NB4 (cell line): ENCODE results near the gene ADAP1.

Source experiments
- DNase-seq: peaks from one replicate; pipeline ENCODE4 v3.0.0; 2010; ENCODE audit warnings: low read depth
- H3K4me3 ChIP-seq: one replicate; pipeline ENCODE4 v1.5.1; 2011; ENCODE audit warnings: mild to moderate bottlenecking, low read depth, low read length, moderate library complexity
- MYC ChIP-seq: IDR thresholded peaks from 2 replicates; pipeline ENCODE4 v1.6.1; 2011; ENCODE audit warnings: low read depth, low read length
- POLR2A ChIP-seq: IDR thresholded peaks from 2 replicates; pipeline ENCODE4 v1.6.1; 2011; ENCODE audit warnings: mild to moderate bottlenecking; ENCODE audit not compliant: insufficient read length; ENCODE audit errors: extremely low read depth
- TF ChIP-seq, protein P1 (sequence below): IDR thresholded peaks from one replicate; pipeline ENCODE4 v1.5.1; 2012; ENCODE audit warnings: low read depth, low read length
- TF ChIP-seq, protein P2 (sequence below): IDR thresholded peaks from 2 replicates; pipeline ENCODE4 v1.6.1; 2011; ENCODE audit warnings: low read depth, low read length

ADAP1 gene

GRCh38 chr7:974820-975681 lies 20.6 kb upstream of the ADAP1 start, which contains the start of gene COX19:
Gene COX19 (minus strand): TSS chr7:975549. CDS start chr7:975509, 40 bp downstream.
- DNase-seq = peak; percentile 96
- H3K4me3 ChIP-seq = peak within 1 kb of the TSS; percentile 86
- TF ChIP-seq POLR2A (peak; percentile 94), MYC (peak; percentile 73)
- TF ChIP-seq, protein P1, sequence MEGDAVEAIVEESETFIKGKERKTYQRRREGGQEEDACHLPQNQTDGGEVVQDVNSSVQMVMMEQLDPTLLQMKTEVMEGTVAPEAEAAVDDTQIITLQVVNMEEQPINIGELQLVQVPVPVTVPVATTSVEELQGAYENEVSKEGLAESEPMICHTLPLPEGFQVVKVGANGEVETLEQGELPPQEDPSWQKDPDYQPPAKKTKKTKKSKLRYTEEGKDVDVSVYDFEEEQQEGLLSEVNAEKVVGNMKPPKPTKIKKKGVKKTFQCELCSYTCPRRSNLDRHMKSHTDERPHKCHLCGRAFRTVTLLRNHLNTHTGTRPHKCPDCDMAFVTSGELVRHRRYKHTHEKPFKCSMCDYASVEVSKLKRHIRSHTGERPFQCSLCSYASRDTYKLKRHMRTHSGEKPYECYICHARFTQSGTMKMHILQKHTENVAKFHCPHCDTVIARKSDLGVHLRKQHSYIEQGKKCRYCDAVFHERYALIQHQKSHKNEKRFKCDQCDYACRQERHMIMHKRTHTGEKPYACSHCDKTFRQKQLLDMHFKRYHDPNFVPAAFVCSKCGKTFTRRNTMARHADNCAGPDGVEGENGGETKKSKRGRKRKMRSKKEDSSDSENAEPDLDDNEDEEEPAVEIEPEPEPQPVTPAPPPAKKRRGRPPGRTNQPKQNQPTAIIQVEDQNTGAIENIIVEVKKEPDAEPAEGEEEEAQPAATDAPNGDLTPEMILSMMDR = no peak
- TF ChIP-seq, protein P2, sequence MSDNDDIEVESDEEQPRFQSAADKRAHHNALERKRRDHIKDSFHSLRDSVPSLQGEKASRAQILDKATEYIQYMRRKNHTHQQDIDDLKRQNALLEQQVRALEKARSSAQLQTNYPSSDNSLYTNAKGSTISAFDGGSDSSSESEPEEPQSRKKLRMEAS = peak; percentile 47; the same call in 1 of the 2 replicates

DNA sequence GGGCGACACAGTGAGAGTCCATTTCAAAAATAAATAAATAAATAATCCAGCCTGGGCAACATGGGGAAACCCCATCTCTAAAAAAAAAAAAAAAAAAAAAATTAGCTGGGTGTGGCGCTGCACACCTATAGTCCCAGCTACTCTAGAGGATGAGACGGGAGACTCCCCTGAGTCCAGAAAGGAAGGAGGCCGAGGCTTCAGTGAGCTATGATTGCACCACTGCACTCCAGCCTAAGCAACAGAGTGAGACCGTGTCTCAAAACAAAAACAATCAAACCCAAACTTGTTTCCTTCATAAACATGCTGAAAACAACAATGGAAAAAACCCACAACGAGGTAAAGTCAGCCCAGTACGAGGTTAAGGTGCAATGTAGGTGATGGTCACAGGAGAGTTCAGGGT lies 19.7 kb upstream of the ADAP1 start:
- DNase-seq = peak; percentile 55
- TF ChIP-seq, protein P2 = no peak
- TF ChIP-seq POLR2A (no peak), MYC (no peak)
- TF ChIP-seq, protein P1 = no peak
- H3K4me3 ChIP-seq = peak overlapping the region; percentile 86

DNA sequence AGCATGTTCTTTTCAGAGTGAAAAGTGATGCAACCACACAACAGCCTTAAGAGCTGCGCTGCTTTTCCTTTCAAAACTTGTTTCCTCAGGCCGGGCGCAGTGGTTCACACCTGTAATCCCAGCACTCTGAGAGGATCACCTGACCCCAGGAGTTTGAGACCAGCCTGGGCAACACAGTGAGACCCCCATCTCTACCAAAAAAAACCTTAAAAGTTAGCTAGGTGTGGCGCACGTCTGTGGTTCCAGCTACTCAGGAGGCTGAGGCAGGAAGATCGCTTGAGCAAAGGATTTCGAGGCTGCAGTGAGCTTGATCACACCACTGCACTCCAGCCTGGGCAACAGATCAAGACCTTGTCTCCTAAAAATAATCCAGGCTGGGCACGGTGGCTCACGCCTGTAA lies 18.8 kb upstream of the ADAP1 start:
- DNase-seq = no peak
- TF ChIP-seq, protein P1 = no peak
- TF ChIP-seq POLR2A (no peak), MYC (no peak)
- TF ChIP-seq, protein P2 = no peak
- peak overlapping the region; percentile 23 for H3K4me3 ChIP-seq

- no peak for DNase-seq
- TF ChIP-seq POLR2A (no peak), MYC (no peak)
- TF ChIP-seq, protein P1 = no peak
- TF ChIP-seq, protein P2 = no peak
- H3K4me3 ChIP-seq = peak overlapping the region; percentile 23
Observed at GRCh38 chr7:972676-973309, 18.3 kb upstream of the ADAP1 start.

DNA sequence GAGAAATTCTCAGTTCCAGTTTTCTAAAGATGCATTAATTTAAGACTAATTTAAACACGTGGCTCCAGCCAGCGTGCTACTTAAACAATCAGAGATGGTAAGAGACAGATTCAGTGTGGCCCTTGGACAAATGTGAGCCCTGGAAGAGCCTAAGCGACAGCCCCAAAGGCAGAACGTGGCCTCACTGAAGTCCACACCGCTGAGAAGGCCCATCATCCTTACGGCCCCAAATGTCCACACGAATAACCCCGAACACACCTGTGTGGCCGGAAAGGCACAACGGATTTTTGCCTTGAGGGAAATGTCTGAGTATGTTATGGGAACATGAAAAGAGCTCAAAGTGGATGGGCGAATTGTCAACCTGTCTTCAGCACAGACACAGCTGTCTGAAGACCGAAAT lies 17.6 kb upstream of the ADAP1 start:
- no peak overlapping the region for H3K4me3 ChIP-seq
- no peak for DNase-seq
- TF ChIP-seq MYC = no peak
- TF ChIP-seq POLR2A = no peak
- TF ChIP-seq, protein P2 = no peak
- TF ChIP-seq, protein P1 = no peak
